ENCODE results near the gene ABCA12.

DNA sequence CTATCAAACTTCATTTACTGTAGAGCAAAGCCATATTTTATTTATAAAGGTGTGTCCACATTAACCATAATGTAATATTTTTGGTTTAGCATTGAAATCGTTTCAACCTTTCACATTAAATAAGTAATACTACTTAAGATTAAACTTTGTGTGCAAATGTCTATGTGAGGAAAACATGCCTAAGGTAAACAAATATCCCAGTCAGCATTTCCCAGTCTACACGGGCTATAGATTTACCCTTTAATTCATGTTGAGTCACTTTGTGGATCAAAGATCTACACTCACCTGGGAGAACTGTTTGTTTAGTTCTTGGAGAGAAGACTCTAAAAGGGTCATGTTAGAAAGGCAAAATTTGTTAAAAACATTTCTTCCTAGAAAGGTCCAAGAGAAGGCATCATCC lies 89.1 kb downstream of the ABCA12 start:
- TF ChIP-seq FOXM1 (IDR thresholded peaks at IDR 0.05; ENCODE audit: borderline replicate concordance) = no peak
- TF ChIP-seq BHLHE40 (IDR thresholded peaks at IDR 0.05; ENCODE audit: borderline replicate concordance) = no peak
- no peak for TF ChIP-seq ELF4 (IDR thresholded peaks at IDR 0.05)
- no peak for TF ChIP-seq CTBP1 (IDR thresholded peaks at IDR 0.05; ENCODE audit: borderline replicate concordance)
- TF ChIP-seq FOXA1 (IDR thresholded peaks at IDR 0.05) = no peak
- TF ChIP-seq HDGF (IDR thresholded peaks at IDR 0.05; ENCODE audit: borderline replicate concordance) = no peak
- TF ChIP-seq ARNT (IDR thresholded peaks at IDR 0.05) = no peak
- no peak for TF ChIP-seq SUZ12 (IDR thresholded peaks at IDR 0.05)
- TF ChIP-seq, protein P1, sequence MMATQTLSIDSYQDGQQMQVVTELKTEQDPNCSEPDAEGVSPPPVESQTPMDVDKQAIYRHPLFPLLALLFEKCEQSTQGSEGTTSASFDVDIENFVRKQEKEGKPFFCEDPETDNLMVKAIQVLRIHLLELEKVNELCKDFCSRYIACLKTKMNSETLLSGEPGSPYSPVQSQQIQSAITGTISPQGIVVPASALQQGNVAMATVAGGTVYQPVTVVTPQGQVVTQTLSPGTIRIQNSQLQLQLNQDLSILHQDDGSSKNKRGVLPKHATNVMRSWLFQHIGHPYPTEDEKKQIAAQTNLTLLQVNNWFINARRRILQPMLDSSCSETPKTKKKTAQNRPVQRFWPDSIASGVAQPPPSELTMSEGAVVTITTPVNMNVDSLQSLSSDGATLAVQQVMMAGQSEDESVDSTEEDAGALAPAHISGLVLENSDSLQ (IDR thresholded peaks at IDR 0.05) = no peak
- no peak for TF ChIP-seq SP1 (IDR thresholded peaks at IDR 0.05)
- no peak for TF ChIP-seq LEF1 (IDR thresholded peaks at IDR 0.05; ENCODE audit: borderline replicate concordance)
- TF ChIP-seq NFRKB (IDR thresholded peaks at IDR 0.05) = no peak

All from HEK293T (cell line).